ENCODE results near the gene COQ2. TPM values are rescaled to one million over a fixed set of nuclear protein-coding genes. Genes with fewer than 3 reads are reported as not detected.

Gene COQ2, protein sequence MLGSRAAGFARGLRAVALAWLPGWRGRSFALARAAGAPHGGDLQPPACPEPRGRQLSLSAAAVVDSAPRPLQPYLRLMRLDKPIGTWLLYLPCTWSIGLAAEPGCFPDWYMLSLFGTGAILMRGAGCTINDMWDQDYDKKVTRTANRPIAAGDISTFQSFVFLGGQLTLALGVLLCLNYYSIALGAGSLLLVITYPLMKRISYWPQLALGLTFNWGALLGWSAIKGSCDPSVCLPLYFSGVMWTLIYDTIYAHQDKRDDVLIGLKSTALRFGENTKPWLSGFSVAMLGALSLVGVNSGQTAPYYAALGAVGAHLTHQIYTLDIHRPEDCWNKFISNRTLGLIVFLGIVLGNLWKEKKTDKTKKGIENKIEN
- 10 to 100 TPM in 5 of 6 donors, 1 to 10 TPM in 1; 8.8 to 18.8 (median 15.1) TPM for total RNA-seq

- ATAC-seq (ENCODE audit: low FRiP score in 2 of 2) (peak; percentile 94 to 98), DNase-seq (peak; percentile 96 to 98)
- Histone ChIP-seq H3K4me3 (peak within 1 kb of the TSS; percentile 38 to 86 (median 78)), H3K36me3 (no peaks in the 10 kb centered on the region), H3K9me3 (no peaks in the 10 kb centered on the region), H3K4me1 (peaks cover 14 to 28% (median 15%) of the 10 kb centered on the region in 4 donors), H3K27me3 (no peaks in the 10 kb centered on the region), H3K27ac (peak within 1 kb of the TSS; percentile 87 to 98 (median 96))
- TF ChIP-seq EP300 (IDR thresholded peaks at IDR 0.05) (peak in 1 of 4 donors; percentile 48), POLR2A (IDR thresholded peaks at IDR 0.05) (peak in 3 of 4 donors; percentile 45 to 94 (median 79)), POLR2AphosphoS5 (IDR thresholded peaks at IDR 0.05) (peak; percentile 75 to 90)
- TF ChIP-seq, protein P1, sequence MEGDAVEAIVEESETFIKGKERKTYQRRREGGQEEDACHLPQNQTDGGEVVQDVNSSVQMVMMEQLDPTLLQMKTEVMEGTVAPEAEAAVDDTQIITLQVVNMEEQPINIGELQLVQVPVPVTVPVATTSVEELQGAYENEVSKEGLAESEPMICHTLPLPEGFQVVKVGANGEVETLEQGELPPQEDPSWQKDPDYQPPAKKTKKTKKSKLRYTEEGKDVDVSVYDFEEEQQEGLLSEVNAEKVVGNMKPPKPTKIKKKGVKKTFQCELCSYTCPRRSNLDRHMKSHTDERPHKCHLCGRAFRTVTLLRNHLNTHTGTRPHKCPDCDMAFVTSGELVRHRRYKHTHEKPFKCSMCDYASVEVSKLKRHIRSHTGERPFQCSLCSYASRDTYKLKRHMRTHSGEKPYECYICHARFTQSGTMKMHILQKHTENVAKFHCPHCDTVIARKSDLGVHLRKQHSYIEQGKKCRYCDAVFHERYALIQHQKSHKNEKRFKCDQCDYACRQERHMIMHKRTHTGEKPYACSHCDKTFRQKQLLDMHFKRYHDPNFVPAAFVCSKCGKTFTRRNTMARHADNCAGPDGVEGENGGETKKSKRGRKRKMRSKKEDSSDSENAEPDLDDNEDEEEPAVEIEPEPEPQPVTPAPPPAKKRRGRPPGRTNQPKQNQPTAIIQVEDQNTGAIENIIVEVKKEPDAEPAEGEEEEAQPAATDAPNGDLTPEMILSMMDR (IDR thresholded peaks at IDR 0.05): peak in 5 of 6 experiments; percentile 48 to 80 (median 74)
- 0% methylated on average over 10 to 36 of the region's 76 CpGs for WGBS, 2 donors
Observed at GRCh38 chr4:83284193-83285054, at the start of gene COQ2. TSS of gene COQ2 (minus strand) at chr4:83284798. CDS start at chr4:83284764, 34 bp downstream.

- Histone ChIP-seq H3K9me3 (no peaks in the 10 kb centered on the region), H3K36me3 (no peaks in the 10 kb centered on the region), H3K4me1 (peaks cover 0 to 16% (median 16%) of the 10 kb centered on the region in 4 donors), H3K4me3 (no peak overlapping the region), H3K27ac (no peak overlapping the region), H3K27me3 (no peaks in the 10 kb centered on the region)
- TF ChIP-seq POLR2AphosphoS5 (IDR thresholded peaks at IDR 0.05): no peak
- TF ChIP-seq, protein P1 (IDR thresholded peaks at IDR 0.05): no peak
- no peak for TF ChIP-seq EP300 (IDR thresholded peaks at IDR 0.05)
- TF ChIP-seq POLR2A (IDR thresholded peaks at IDR 0.05): no peak
- 54 to 73% methylated on average over 3 of the region's 3 CpGs for WGBS, 2 donors
- ATAC-seq (ENCODE audit: low FRiP score in 2 of 2) (no peak), DNase-seq (no peak)
Observed at GRCh38 chr4:83331956-83332355, 47.4 kb upstream of the COQ2 start.

DNA sequence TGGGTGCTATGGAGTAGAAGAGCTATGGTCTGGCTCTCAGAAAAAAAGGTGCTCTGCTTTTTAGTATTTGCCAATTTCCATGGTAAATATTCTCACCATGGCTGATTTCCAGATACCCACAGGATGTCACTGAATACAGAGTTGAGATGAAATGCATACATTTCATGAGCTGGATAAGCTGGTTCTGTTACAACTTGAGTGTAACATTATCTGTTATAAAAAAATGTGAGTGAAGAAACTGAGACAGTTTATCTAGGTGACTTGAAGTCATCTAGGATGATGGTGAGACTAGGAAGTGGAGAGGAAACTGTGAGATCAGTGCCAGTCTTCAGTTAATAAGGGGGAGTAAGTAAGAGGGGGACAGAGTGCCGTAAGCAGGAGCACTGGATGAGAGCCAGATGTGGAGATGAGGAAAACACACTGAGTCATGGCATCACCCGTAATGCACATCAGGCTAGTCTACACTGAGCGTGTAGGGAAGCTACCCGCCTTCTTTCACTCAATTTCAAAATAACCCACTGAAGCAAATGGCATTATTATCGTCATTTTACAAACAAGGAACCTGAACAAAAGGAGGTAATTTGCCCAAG, 45.0 kb upstream of the COQ2 start:
- Histone ChIP-seq H3K36me3 (no peaks in the 10 kb centered on the region), H3K9me3 (no peaks in the 10 kb centered on the region), H3K27ac (no peak overlapping the region), H3K4me1 (peaks cover 0 to 9% (median 7%) of the 10 kb centered on the region in 4 donors), H3K4me3 (no peak overlapping the region), H3K27me3 (no peaks in the 10 kb centered on the region)
- ATAC-seq (ENCODE audit: low FRiP score in 2 of 2): no peak
- WGBS, 2 donors: 62 to 65% methylated on average over 5 of the region's 5 CpGs
- peak in 1 of 2 donors; percentile 42 for DNase-seq
- no peak for TF ChIP-seq EP300 (IDR thresholded peaks at IDR 0.05)
- TF ChIP-seq POLR2A (IDR thresholded peaks at IDR 0.05): no peak
- TF ChIP-seq POLR2AphosphoS5 (IDR thresholded peaks at IDR 0.05): no peak
- TF ChIP-seq, protein P1 (IDR thresholded peaks at IDR 0.05): no peak

DNA sequence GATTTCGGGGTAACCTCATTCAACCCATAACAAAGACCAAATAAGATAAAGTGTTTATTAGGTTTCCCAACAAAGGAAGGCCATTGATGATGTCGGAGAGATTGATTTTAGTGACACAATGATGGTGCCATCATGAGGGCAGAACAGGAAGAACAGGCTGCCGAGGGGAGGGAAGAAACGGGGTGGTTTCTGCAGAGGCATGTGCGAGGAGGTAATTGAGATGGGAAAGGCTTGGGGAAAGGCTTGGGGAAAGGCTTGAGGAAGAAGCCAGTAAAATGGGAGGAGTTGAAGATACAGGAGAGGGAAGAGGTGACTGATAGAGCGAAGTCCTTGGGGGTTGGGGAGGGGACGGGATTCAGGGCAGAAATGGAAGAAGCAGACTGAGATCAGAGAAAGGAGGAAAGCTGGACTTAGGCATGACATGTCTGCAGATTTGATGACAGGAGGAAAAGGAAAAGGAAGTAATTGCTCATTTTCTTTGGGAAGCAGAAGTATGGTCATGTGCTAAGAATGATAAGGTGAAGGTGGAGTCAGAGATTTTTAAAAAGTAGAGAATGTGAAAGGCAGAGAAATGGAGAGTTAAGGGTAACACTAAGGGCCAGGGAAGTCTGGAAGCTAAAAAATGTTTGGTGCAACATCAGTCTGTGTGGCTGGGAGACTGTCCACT, 44.1 kb upstream of the COQ2 start:
- H3K27ac ChIP-seq: no peak overlapping the region
- H3K27me3 ChIP-seq: no peaks in the 10 kb centered on the region
- ATAC-seq (ENCODE audit: low FRiP score in 2 of 2): no peak
- H3K9me3 ChIP-seq: no peaks in the 10 kb centered on the region
- no peak for DNase-seq
- H3K36me3 ChIP-seq: no peaks in the 10 kb centered on the region
- WGBS, 2 donors: 48 to 54% methylated on average over 7 of the region's 7 CpGs
- H3K4me1 ChIP-seq: no peaks in the 10 kb centered on the region
- H3K4me3 ChIP-seq: no peak overlapping the region
- TF ChIP-seq POLR2AphosphoS5 (IDR thresholded peaks at IDR 0.05): no peak
- no peak for TF ChIP-seq POLR2A (IDR thresholded peaks at IDR 0.05)
- TF ChIP-seq, protein P1 (IDR thresholded peaks at IDR 0.05): no peak
- no peak for TF ChIP-seq EP300 (IDR thresholded peaks at IDR 0.05)
